AG10803 (cell line): ENCODE data around the gene PNLIPRP2.

Experiments used
- DNase-seq: peaks from one replicate; pipeline ENCODE4 v3.0.0; 2010; ENCODE audit warnings: low read depth
- H3K4me3 ChIP-seq: 2 replicates; pipeline ENCODE4 v1.5.1; 2011; ENCODE audit warnings: mild to moderate bottlenecking, low read length, control low read depth
- TF ChIP-seq, protein P1 (sequence below): conservative IDR thresholded peaks from 2 replicates; pipeline ENCODE4 v1.5.1; 2011; ENCODE audit warnings: mild to moderate bottlenecking, low read length, control low read depth, inconsistent platforms

The PNLIPRP2 gene

GRCh38 chr10:116634126-116634975, 13.6 kb downstream of the PNLIPRP2 start:
- H3K4me3 ChIP-seq: no peak overlapping the region
- DNase-seq: no peak
- TF ChIP-seq, protein P1, sequence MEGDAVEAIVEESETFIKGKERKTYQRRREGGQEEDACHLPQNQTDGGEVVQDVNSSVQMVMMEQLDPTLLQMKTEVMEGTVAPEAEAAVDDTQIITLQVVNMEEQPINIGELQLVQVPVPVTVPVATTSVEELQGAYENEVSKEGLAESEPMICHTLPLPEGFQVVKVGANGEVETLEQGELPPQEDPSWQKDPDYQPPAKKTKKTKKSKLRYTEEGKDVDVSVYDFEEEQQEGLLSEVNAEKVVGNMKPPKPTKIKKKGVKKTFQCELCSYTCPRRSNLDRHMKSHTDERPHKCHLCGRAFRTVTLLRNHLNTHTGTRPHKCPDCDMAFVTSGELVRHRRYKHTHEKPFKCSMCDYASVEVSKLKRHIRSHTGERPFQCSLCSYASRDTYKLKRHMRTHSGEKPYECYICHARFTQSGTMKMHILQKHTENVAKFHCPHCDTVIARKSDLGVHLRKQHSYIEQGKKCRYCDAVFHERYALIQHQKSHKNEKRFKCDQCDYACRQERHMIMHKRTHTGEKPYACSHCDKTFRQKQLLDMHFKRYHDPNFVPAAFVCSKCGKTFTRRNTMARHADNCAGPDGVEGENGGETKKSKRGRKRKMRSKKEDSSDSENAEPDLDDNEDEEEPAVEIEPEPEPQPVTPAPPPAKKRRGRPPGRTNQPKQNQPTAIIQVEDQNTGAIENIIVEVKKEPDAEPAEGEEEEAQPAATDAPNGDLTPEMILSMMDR: no peak

DNA sequence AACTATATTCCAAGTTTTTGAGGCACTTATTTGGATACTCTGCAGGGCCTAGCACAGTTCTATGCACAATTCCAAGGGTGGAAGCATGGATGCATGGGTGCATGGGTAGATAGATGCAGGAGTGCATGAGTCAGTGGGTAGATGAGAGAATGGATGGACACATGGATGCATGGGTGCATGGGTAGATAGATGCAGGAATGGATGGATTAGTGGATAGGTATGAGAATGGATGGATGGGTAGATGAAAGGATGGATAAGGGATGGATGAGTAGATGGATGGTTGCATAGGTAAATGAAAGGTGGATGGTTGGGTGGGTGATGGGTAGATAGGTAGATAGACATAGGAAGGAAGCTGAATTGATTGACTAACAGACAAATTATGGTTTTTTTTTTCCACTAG, 15.6 kb downstream of the PNLIPRP2 start:
- DNase-seq: no peak
- TF ChIP-seq, protein P1: no peak
- no peak overlapping the region for H3K4me3 ChIP-seq

DNA sequence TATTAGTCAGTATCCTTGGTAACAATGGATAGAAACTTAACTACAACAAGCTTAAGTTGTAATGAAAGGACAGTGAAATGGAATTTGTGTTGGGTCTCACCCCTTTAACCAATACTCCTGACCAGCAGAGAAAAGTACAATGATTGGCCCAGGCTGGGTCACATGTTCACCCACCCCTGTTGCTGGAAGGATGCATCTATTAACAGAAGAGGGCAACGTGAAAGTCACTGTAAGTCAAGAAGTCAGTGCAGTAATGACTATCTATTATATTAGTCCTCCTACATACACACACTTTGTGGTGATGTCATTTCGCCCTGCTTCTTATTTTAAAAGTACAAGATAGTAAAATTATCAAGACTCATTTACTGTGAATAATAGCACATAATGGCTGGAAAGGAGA, 16.2 kb downstream of the PNLIPRP2 start:
- no peak overlapping the region for H3K4me3 ChIP-seq
- TF ChIP-seq, protein P1: no peak
- DNase-seq: no peak

DNA sequence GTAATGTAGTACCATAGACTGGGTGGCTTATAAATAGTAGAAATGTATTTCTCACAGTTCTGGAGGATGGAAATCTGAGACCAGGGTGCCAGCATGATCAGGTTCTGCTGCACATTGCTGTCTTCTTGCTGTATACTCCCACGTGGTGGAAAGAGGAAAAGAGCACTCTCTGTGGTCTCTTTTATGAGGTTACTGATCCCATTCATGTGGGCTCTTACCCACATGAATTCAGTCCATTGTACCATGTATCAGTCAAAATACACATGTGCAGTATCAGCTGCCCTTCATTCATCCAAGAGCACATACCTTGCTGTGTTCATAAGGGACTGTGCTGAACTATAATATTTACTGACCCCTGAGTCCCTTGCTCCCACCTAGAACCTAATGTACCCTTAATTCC, 17.1 kb downstream of the PNLIPRP2 start:
- no peak overlapping the region for H3K4me3 ChIP-seq
- no peak for DNase-seq
- TF ChIP-seq, protein P1: no peak

- TF ChIP-seq, protein P1: no peak
- H3K4me3 ChIP-seq: no peak overlapping the region
- no peak for DNase-seq
Observed at GRCh38 chr10:116646502-116646901, 25.7 kb downstream of the PNLIPRP2 start.

DNA sequence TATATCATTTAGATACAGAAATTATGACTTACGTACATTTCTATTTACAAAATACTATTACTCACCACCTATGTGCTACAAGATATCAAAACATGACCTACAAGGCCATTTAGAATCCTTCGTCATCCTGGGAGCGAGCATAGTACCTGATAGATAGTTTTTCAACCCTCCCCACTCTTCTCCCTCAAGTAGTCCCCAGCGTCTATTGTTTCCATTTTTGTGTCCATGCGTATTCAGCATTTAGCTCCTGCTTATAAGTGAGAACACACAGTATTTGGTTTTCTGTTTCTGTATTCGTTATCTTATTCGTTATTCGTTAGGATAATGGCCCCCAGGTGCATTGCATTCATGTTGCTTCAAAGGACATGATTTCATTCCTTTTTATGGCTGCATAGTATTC, 28.1 kb downstream of the PNLIPRP2 start:
- TF ChIP-seq, protein P1: no peak
- H3K4me3 ChIP-seq: no peak overlapping the region
- no peak for DNase-seq

- DNase-seq: no peak
- TF ChIP-seq, protein P1: no peak
- no peak overlapping the region for H3K4me3 ChIP-seq
Observed at GRCh38 chr10:116653885-116654284, 33.1 kb downstream of the PNLIPRP2 start.
